HepG2 (cell line): ENCODE results near the gene HPCAL1. TPM values are rescaled to one million over a fixed set of nuclear protein-coding genes. Genes with fewer than 3 reads are reported as not detected.

Experiments
- ESRRA ChIP-seq: sonication (generic); formaldehyde crosslinking; IDR thresholded peaks from 2 replicates; pipeline ENCODE4 v1.5.1; 2020; ENCODE audit warnings: mild to moderate bottlenecking, low read depth, missing genetic modification reagents
- HMG20A ChIP-seq: IDR thresholded peaks from 2 replicates; pipeline ENCODE4 v1.6.1; 2016; ENCODE audit warnings: borderline replicate concordance
- HNRNPL ChIP-seq: fragments of 200-400 bp; formaldehyde crosslinking; IDR thresholded peaks from 2 replicates; pipeline ENCODE4 v1.6.1; 2017; ENCODE audit warnings: mild to moderate bottlenecking, low read depth, low read length
- KMT2B ChIP-seq: IDR thresholded peaks from 2 replicates; pipeline ENCODE4 v1.6.1; 2016; ENCODE audit warnings: missing genetic modification reagents, missing compliant biosample characterization
- MED1 ChIP-seq: sonication (generic); formaldehyde crosslinking; IDR thresholded peaks from 2 replicates; pipeline ENCODE4 v1.4.0; 2020; ENCODE audit warnings: missing genetic modification reagents
- MXI1 ChIP-seq: IDR thresholded peaks from 3 replicates; pipeline ENCODE4 v1.6.1; 2012; ENCODE audit warnings: low read depth, low read length, inconsistent platforms, borderline replicate concordance
- PRMT3 ChIP-seq: sonication (generic); formaldehyde crosslinking; IDR thresholded peaks from 2 replicates; pipeline ENCODE4 v1.8.1; 2022; ENCODE audit warnings: low read depth, mild to moderate bottlenecking, moderate library complexity, missing genetic modification reagents, borderline replicate concordance
- RBFOX2 ChIP-seq: fragments of 200-400 bp; formaldehyde crosslinking; IDR thresholded peaks from 2 replicates; pipeline ENCODE4 v1.6.1; 2017; ENCODE audit warnings: low read depth, mild to moderate bottlenecking, low read length
- ZBTB38 ChIP-seq: sonication (generic); formaldehyde crosslinking; IDR thresholded peaks from 2 replicates; pipeline ENCODE4 v1.5.1; 2020; ENCODE audit warnings: mild to moderate bottlenecking, missing genetic modification reagents
- ZNF136 ChIP-seq: sonication (generic); formaldehyde crosslinking; IDR thresholded peaks from 2 replicates; pipeline ENCODE4 v1.8.1; 2022; ENCODE audit warnings: low read depth, mild to moderate bottlenecking, moderate library complexity, missing genetic modification reagents
- ZNF205 ChIP-seq: IDR thresholded peaks from 2 replicates; pipeline ENCODE4 v1.6.1; 2018; ENCODE audit warnings: missing biosample characterization, missing genetic modification reagents
- ZNF225 ChIP-seq: sonication (generic); formaldehyde crosslinking; IDR thresholded peaks from 2 replicates; pipeline ENCODE4 v1.4.0; 2020; ENCODE audit warnings: mild to moderate bottlenecking, missing genetic modification reagents
- ZNF354B ChIP-seq: sonication (generic); formaldehyde crosslinking; IDR thresholded peaks from 2 replicates; pipeline ENCODE4 v1.8.0; 2022; ENCODE audit warnings: mild to moderate bottlenecking, missing genetic modification reagents
- ZNF670 ChIP-seq: sonication (generic); formaldehyde crosslinking; IDR thresholded peaks from 2 replicates; pipeline ENCODE4 v1.8.0; 2022; ENCODE audit warnings: mild to moderate bottlenecking, missing genetic modification reagents, borderline replicate concordance
- ZNF83 ChIP-seq: sonication (generic); formaldehyde crosslinking; IDR thresholded peaks from 2 replicates; pipeline ENCODE4 v1.4.0; 2020; ENCODE audit warnings: missing genetic modification reagents, mild to moderate bottlenecking, borderline replicate concordance
- polyA plus RNA-seq, 8 experiments: library from polyadenylated mRNA; depleted of rRNA in 3 of 8; stranded (reverse) in 7 of 8; unstranded in 1 of 8; fragments of >200 nt; fragmentation: Illumina TruSeq in 4 of 8; extraction: Trizol in 4 of 8; gene quantifications; 2 replicates each; pipeline versions ENCODE4 v1.2.1 to v1.2.3, GENCODE V29; 2011 to 2016; ENCODE audit warnings: low read depth in 4 of 8, missing spikeins in 1 of 8, mixed read lengths in 1 of 8; ENCODE audit not compliant: insufficient read depth in 1 of 8
- total RNA-seq, 5 experiments: library from RNA; depleted of rRNA; stranded (reverse); fragments of >200 nt; fragmentation: Illumina TruSeq; extraction: Trizol; gene quantifications; 2 replicates each; pipeline ENCODE4 v1.2.3, GENCODE V29; 2016; ENCODE audit warnings: low read depth in 1 of 5
- TF ChIP-seq, protein P1 (sequence below): sonication (generic); formaldehyde crosslinking; IDR thresholded peaks from 2 replicates; pipeline ENCODE4 v1.8.1; 2022; ENCODE audit warnings: low read depth, mild to moderate bottlenecking, missing genetic modification reagents
- TF ChIP-seq, protein P2 (sequence below): sonication (generic); formaldehyde crosslinking; IDR thresholded peaks from 2 replicates; pipeline ENCODE4 v1.4.0; 2020; ENCODE audit warnings: mild to moderate bottlenecking, missing genetic modification reagents
- TF ChIP-seq, protein P3 (sequence below): sonication (generic); formaldehyde crosslinking; IDR thresholded peaks from 2 replicates; pipeline ENCODE4 v1.4.0; 2020; ENCODE audit warnings: missing genetic modification reagents

HPCAL1 gene
- total and polyA plus RNA-seq, 2 of the 13 experiments (the other 11 are each of a cell fraction or from before 2014, with no cell fraction given): 29.5 to 29.9 TPM

DNA sequence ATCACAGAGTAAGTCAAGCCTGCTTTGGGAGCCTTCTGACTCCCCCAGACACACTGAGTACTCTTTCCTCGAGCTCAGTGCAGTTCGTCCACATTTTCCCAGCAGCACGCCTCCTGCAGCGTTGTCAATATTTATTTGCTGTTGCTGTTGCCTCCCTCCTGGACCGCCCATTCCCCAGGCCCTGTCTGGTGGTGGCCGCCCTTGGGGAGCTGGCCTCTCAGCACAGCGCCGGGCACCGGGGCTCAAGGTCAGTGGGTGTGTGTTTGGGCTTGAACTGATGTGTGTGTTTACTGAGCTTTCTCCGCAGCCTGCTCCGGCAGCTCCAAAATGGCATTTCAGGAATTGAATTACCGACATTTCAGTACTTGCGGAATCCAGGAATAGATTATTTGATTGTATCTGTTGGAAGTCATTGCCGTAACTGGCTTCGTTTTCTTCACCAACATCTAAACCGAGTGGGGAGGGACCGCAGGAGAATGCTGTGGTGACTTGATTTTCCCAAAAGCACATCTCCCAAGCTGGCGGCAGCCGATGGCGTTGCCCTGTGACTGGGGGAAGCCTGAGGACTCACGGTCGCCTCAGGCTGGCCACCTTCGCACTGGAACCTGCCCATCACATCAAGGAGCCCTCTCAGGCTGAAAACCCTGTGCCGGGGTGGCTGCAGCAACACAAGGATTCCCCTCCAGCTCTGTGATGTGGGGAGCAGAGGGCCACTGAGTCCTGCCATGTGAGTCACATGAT, 66.0 kb downstream of the HPCAL1 start (continued):
- TF ChIP-seq, protein P1, sequence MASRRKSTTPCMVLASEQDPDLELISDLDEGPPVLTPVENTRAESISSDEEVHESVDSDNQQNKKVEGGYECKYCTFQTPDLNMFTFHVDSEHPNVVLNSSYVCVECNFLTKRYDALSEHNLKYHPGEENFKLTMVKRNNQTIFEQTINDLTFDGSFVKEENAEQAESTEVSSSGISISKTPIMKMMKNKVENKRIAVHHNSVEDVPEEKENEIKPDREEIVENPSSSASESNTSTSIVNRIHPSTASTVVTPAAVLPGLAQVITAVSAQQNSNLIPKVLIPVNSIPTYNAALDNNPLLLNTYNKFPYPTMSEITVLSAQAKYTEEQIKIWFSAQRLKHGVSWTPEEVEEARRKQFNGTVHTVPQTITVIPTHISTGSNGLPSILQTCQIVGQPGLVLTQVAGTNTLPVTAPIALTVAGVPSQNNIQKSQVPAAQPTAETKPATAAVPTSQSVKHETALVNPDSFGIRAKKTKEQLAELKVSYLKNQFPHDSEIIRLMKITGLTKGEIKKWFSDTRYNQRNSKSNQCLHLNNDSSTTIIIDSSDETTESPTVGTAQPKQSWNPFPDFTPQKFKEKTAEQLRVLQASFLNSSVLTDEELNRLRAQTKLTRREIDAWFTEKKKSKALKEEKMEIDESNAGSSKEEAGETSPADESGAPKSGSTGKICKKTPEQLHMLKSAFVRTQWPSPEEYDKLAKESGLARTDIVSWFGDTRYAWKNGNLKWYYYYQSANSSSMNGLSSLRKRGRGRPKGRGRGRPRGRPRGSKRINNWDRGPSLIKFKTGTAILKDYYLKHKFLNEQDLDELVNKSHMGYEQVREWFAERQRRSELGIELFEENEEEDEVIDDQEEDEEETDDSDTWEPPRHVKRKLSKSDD (CRISPR knock-in tag): peak; percentile 77; the same call in 1 of the 2 replicates
- peak; percentile 88 for TF ChIP-seq ZNF205 (CRISPR knock-in tag)
- 0 out of 2 replicates have a peak, but pooled peaks have one; percentile 60 for TF ChIP-seq ZNF354B (CRISPR knock-in tag)
- peak; percentile 85 for TF ChIP-seq HNRNPL
- TF ChIP-seq, protein P2, sequence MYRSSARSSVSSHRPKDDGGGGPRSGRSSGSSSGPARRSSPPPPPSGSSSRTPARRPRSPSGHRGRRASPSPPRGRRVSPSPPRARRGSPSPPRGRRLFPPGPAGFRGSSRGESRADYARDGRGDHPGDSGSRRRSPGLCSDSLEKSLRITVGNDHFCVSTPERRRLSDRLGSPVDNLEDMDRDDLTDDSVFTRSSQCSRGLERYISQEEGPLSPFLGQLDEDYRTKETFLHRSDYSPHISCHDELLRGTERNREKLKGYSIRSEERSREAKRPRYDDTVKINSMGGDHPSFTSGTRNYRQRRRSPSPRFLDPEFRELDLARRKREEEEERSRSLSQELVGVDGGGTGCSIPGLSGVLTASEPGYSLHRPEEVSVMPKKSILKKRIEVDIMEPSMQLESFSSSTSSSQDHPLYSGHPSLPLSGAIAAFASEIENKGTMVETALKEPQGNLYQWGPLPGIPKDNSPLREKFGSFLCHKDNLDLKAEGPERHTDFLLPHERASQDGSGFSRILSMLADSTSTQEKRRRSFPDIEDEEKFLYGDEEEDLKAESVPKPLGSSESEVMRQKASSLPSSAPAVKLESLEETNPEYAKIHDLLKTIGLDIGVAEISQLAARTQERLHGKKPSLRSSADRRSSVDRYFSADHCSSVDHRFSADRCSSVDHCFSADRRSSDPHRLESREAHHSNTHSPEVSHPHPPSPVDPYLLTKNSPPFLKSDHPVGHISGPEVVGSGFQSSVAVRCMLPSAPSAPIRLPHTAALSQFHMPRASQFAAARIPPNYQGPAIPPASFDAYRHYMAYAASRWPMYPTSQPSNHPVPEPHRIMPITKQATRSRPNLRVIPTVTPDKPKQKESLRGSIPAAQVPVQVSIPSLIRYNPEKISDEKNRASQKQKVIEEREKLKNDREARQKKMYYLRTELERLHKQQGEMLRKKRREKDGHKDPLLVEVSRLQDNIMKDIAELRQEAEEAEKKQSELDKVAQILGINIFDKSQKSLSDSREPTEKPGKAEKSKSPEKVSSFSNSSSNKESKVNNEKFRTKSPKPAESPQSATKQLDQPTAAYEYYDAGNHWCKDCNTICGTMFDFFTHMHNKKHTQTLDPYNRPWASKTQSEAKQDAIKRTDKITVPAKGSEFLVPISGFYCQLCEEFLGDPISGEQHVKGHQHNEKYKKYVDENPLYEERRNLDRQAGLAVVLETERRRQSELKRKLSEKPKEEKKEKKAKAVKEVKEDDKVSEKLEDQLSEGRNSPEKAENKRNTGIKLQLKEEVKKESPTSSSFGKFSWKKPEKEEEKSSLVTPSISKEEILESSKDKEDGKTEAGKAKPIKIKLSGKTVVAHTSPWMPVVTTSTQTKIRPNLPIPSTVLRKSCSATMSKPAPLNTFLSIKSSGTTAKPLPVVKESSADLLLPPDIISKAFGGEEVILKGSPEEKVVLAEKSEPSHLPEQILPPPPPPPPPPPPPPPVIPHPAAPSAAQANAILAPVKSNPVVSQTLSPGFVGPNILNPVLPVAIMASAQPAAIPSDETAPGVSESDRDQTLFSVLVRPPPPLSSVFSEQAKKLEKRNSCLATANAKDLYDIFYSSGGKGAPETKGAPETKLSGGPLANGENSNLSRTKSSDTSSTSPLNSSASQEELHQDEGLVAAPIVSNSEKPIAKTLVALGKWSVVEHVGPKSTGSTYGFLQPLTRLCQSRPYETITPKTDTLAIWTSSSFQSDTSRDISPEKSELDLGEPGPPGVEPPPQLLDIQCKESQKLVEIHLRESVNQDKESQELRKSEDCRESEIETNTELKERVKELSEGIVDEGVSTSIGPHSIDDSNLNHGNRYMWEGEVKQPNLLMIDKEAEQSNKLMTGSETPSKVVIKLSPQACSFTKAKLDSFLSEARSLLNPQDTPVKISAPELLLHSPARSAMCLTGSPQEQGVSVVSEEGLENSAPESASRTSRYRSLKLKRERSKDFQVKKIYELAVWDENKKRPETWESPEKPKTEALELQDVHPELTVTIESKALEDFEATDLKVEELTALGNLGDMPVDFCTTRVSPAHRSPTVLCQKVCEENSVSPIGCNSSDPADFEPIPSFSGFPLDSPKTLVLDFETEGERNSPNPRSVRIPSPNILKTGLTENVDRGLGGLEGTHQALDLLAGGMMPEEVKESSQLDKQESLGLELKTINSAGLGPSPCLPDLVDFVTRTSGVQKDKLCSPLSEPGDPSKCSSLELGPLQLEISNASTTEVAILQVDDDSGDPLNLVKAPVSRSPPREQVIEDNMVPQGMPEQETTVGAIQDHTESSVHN (CRISPR knock-in tag): peak; percentile 30; the same call in 1 of the 2 replicates
- TF ChIP-seq ZNF83 (CRISPR knock-in tag): no peak
- TF ChIP-seq MXI1: peak; percentile 95; the same call in 2 of the 3 replicates
- TF ChIP-seq ESRRA: peak; percentile 98
- peak; percentile 95 for TF ChIP-seq ZNF670 (CRISPR knock-in tag)
- TF ChIP-seq ZNF136 (CRISPR knock-in tag): peak; percentile 87
- 0 out of 2 replicates have a peak, but pooled peaks have one; percentile 76 for TF ChIP-seq PRMT3 (CRISPR knock-in tag)
- TF ChIP-seq KMT2B (CRISPR knock-in tag): peak; percentile 46; the same call in 1 of the 2 replicates
- TF ChIP-seq ZBTB38 (CRISPR knock-in tag): peak; percentile 88
- TF ChIP-seq, protein P3, sequence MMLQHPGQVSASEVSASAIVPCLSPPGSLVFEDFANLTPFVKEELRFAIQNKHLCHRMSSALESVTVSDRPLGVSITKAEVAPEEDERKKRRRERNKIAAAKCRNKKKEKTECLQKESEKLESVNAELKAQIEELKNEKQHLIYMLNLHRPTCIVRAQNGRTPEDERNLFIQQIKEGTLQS: peak; percentile 21; the same call in 1 of the 2 replicates
- TF ChIP-seq ZNF225 (CRISPR knock-in tag): peak; percentile 10; the same call in 1 of the 2 replicates
- peak; percentile 92 for TF ChIP-seq MED1 (CRISPR knock-in tag)
- TF ChIP-seq HMG20A (CRISPR knock-in tag): peak; percentile 94
- no peak for TF ChIP-seq RBFOX2
